Neural cell (in vitro differentiated cells): ENCODE data around the gene SDK1. TPM values are rescaled to one million over a fixed set of nuclear protein-coding genes. Genes with fewer than 3 reads are reported as not detected.

Source experiments
- H2AFZ ChIP-seq: fragments of 200-600, 300-800 bp; sonication (generic), shearing (Covaris generic); 2 replicates; pipeline ENCODE4 v1.6.0; 2014; ENCODE audit warnings: low read depth, mild to moderate bottlenecking, antibody characterized with exemption, low read length, moderate library complexity
- H3F3A ChIP-seq: fragments of 200-600 bp; shearing (Covaris generic); 2 replicates; pipeline ENCODE4 v1.6.1; 2016; ENCODE audit warnings: mild to moderate bottlenecking, moderate library complexity, mixed read lengths, antibody characterized with exemption, low read length; ENCODE audit not compliant: insufficient read depth, poor library complexity, severe bottlenecking
- H3K27ac ChIP-seq: fragments of 200-600, 300-800 bp; sonication (generic), shearing (Covaris generic); 2 replicates; pipeline ENCODE4 v1.5.1; 2014; ENCODE audit warnings: mild to moderate bottlenecking, low read length, moderate library complexity
- H3K27me3 ChIP-seq: fragments of 300-800, 200-600 bp; sonication (generic), shearing (Covaris generic); 2 replicates; pipeline ENCODE4 v1.6.0; 2014; ENCODE audit warnings: mild to moderate bottlenecking, low read depth, low read length, moderate library complexity; ENCODE audit not compliant: insufficient read depth
- H3K36me3 ChIP-seq: fragments of 300-800, 200-600 bp; sonication (generic), shearing (Covaris generic); 2 replicates; pipeline ENCODE4 v1.5.1; 2014; ENCODE audit warnings: mild to moderate bottlenecking, antibody characterized with exemption, low read length, moderate library complexity; ENCODE audit not compliant: insufficient read depth
- H3K4me2 ChIP-seq: fragments of 300-800, 200-600 bp; sonication (generic), shearing (Covaris generic); 2 replicates; pipeline ENCODE4 v1.6.0; 2014; ENCODE audit warnings: mild to moderate bottlenecking, low read length
- H3K4me3 ChIP-seq: fragments of 300-800, 200-600 bp; sonication (generic), shearing (Covaris generic); 2 replicates; pipeline ENCODE4 v1.5.1; 2014; ENCODE audit warnings: mild to moderate bottlenecking, low read length, moderate library complexity
- H3K79me2 ChIP-seq: fragments of 200-600 bp; shearing (Covaris generic); replicated peaks from 2 replicates; pipeline ENCODE4 v1.6.0; 2014; ENCODE audit warnings: mild to moderate bottlenecking, low read length, moderate library complexity; ENCODE audit not compliant: insufficient read depth
- H3K9ac ChIP-seq: fragments of 300-800, 200-600 bp; sonication (generic), shearing (Covaris generic); 2 replicates; pipeline ENCODE4 v1.6.1; 2016; ENCODE audit warnings: mild to moderate bottlenecking, low read length, mixed read lengths
- H3K9me2 ChIP-seq: fragments of 200-600 bp; shearing (Covaris generic); 2 replicates; pipeline ENCODE4 v1.6.1; 2016; ENCODE audit warnings: mild to moderate bottlenecking, low read length, mixed read lengths; ENCODE audit not compliant: insufficient read depth
- H3K9me3 ChIP-seq: fragments of 200-600, 300-800 bp; sonication (generic), shearing (Covaris generic); 2 replicates; pipeline ENCODE4 v1.6.1; 2016; ENCODE audit warnings: mild to moderate bottlenecking, mixed run types, low read length, moderate library complexity, mixed read lengths
- H4K20me1 ChIP-seq: fragments of 200-600 bp; shearing (Covaris generic); 2 replicates; pipeline ENCODE4 v1.6.1; 2016; ENCODE audit warnings: mild to moderate bottlenecking, mixed run types; ENCODE audit not compliant: insufficient read depth
- EP300 ChIP-seq: fragments of 450-650 bp; conservative IDR thresholded peaks from 2 replicates; pipeline ENCODE4 v1.6.1; 2014; ENCODE audit warnings: antibody characterized with exemption, mild to moderate bottlenecking, moderate library complexity; ENCODE audit not compliant: poor library complexity, severe bottlenecking
- EZH2 ChIP-seq: fragments of 200-600, 300-800 bp; shearing (Covaris generic), sonication (generic); IDR thresholded peaks from 2 replicates; pipeline ENCODE4 v1.6.1; 2014; ENCODE audit warnings: antibody characterized with exemption, low read length, borderline replicate concordance, mild to moderate bottlenecking; ENCODE audit not compliant: insufficient read depth, poor library complexity, severe bottlenecking
- MXI1 ChIP-seq: fragments of 450-650 bp; conservative IDR thresholded peaks from 2 replicates; pipeline ENCODE4 v1.6.1; 2014; ENCODE audit warnings: antibody characterized with exemption, mild to moderate bottlenecking; ENCODE audit not compliant: poor library complexity, severe bottlenecking
- POLR2AphosphoS5 ChIP-seq: IDR thresholded peaks from 2 replicates; pipeline ENCODE4 v1.6.1; 2012
- RAD21 ChIP-seq: fragments of 450-650 bp; conservative IDR thresholded peaks from 2 replicates; pipeline ENCODE4 v1.6.1; 2014; ENCODE audit warnings: antibody characterized with exemption, mild to moderate bottlenecking, moderate library complexity
- SMC3 ChIP-seq: fragments of 450-650 bp; conservative IDR thresholded peaks from 2 replicates; pipeline ENCODE4 v1.6.1; 2014; ENCODE audit warnings: antibody characterized with exemption, mild to moderate bottlenecking, moderate library complexity; ENCODE audit not compliant: poor library complexity
- TAF1 ChIP-seq: IDR thresholded peaks from 2 replicates; pipeline ENCODE4 v1.6.1; 2012; ENCODE audit warnings: low read depth
- polyA plus RNA-seq: library from polyadenylated mRNA; depleted of rRNA; stranded (reverse); fragments of >200 nt; gene quantifications from 2 replicates; pipeline ENCODE4 v1.2.3, GENCODE V29; 2014
- TF ChIP-seq, protein P1 (sequence below): fragments of 450-650 bp; IDR thresholded peaks from 2 replicates; pipeline ENCODE4 v1.5.1; 2014; ENCODE audit warnings: antibody characterized with exemption, mild to moderate bottlenecking, moderate library complexity; ENCODE audit not compliant: poor library complexity, severe bottlenecking
- TF ChIP-seq, protein P2 (sequence below): IDR thresholded peaks from 2 replicates; pipeline ENCODE4 v1.6.1; 2012; ENCODE audit warnings: borderline replicate concordance

Gene SDK1
- polyA plus RNA-seq, 1 donor from 2014 or later, result 2.7 TPM

DNA sequence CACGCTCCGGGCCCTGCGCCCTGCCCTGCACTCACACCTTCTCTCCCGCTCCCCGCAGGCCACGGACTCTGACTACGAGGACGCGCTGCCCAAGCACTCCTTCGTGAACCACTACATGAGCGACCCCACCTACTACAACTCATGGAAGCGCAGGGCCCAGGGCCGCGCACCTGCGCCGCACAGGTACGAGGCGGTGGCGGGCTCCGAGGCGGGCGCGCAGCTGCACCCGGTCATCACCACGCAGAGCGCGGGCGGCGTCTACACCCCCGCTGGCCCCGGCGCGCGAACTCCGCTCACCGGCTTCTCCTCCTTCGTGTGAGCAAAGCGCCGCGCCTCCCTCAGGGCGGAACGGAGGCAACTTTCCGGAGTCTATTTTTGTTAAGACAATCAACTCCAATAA lies 964.0 kb downstream of the SDK1 start:
- no peak overlapping the region for H3K4me3 ChIP-seq
- H3K9me2 ChIP-seq, result no peaks in the 10 kb centered on the region
- H3K27ac ChIP-seq, result no peak overlapping the region
- no peaks in the 10 kb centered on the region for H3K27me3 ChIP-seq
- TF ChIP-seq, protein P1, sequence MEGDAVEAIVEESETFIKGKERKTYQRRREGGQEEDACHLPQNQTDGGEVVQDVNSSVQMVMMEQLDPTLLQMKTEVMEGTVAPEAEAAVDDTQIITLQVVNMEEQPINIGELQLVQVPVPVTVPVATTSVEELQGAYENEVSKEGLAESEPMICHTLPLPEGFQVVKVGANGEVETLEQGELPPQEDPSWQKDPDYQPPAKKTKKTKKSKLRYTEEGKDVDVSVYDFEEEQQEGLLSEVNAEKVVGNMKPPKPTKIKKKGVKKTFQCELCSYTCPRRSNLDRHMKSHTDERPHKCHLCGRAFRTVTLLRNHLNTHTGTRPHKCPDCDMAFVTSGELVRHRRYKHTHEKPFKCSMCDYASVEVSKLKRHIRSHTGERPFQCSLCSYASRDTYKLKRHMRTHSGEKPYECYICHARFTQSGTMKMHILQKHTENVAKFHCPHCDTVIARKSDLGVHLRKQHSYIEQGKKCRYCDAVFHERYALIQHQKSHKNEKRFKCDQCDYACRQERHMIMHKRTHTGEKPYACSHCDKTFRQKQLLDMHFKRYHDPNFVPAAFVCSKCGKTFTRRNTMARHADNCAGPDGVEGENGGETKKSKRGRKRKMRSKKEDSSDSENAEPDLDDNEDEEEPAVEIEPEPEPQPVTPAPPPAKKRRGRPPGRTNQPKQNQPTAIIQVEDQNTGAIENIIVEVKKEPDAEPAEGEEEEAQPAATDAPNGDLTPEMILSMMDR, result no peak
- TF ChIP-seq EZH2 (no peak), EP300 (no peak), SMC3 (no peak), MXI1 (no peak), POLR2AphosphoS5 (no peak), TAF1 (no peak), RAD21 (no peak)
- TF ChIP-seq, protein P2, sequence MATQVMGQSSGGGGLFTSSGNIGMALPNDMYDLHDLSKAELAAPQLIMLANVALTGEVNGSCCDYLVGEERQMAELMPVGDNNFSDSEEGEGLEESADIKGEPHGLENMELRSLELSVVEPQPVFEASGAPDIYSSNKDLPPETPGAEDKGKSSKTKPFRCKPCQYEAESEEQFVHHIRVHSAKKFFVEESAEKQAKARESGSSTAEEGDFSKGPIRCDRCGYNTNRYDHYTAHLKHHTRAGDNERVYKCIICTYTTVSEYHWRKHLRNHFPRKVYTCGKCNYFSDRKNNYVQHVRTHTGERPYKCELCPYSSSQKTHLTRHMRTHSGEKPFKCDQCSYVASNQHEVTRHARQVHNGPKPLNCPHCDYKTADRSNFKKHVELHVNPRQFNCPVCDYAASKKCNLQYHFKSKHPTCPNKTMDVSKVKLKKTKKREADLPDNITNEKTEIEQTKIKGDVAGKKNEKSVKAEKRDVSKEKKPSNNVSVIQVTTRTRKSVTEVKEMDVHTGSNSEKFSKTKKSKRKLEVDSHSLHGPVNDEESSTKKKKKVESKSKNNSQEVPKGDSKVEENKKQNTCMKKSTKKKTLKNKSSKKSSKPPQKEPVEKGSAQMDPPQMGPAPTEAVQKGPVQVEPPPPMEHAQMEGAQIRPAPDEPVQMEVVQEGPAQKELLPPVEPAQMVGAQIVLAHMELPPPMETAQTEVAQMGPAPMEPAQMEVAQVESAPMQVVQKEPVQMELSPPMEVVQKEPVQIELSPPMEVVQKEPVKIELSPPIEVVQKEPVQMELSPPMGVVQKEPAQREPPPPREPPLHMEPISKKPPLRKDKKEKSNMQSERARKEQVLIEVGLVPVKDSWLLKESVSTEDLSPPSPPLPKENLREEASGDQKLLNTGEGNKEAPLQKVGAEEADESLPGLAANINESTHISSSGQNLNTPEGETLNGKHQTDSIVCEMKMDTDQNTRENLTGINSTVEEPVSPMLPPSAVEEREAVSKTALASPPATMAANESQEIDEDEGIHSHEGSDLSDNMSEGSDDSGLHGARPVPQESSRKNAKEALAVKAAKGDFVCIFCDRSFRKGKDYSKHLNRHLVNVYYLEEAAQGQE, result no peak
- H4K20me1 ChIP-seq, result no peaks in the 10 kb centered on the region
- H2AFZ ChIP-seq, result no peak overlapping the region
- H3K9me3 ChIP-seq, result no peaks in the 10 kb centered on the region
- H3F3A ChIP-seq, result no peaks in the 10 kb centered on the region
- no peak overlapping the region for H3K4me2 ChIP-seq
- H3K36me3 ChIP-seq, result no peaks in the 10 kb centered on the region
- H3K79me2 ChIP-seq, result no peaks in the 10 kb centered on the region
- H3K9ac ChIP-seq, result no peak overlapping the region

DNA sequence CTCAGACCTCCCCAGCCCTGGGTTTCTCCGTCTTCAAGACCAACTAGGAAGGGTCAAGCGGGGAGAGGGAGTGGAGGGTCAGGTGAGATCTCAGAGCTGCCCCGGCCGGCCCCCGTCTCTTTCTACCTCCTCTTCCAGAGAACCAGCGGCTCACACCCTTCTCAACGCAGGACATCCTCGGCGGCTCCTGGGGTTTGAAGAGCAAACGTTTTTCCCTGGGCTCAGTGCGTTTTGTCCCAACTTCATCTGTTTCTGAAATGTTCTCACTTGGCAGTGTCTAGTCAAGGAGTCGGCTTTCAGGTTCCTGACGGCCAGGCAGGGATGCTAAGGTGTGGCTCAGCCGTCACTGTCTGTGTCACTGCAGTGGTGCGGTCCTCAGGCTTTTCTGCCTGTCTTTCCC lies 964.6 kb downstream of the SDK1 start:
- Histone ChIP-seq H3K36me3 (no peaks in the 10 kb centered on the region), H3K9ac (no peak overlapping the region), H3K4me2 (no peak overlapping the region), H3K79me2 (no peaks in the 10 kb centered on the region), H3K9me2 (no peaks in the 10 kb centered on the region), H3K27me3 (no peaks in the 10 kb centered on the region), H3F3A (no peaks in the 10 kb centered on the region), H3K4me3 (no peak overlapping the region), H2AFZ (no peak overlapping the region), H3K9me3 (no peaks in the 10 kb centered on the region), H3K27ac (no peak overlapping the region), H4K20me1 (no peaks in the 10 kb centered on the region)
- no peak for TF ChIP-seq POLR2AphosphoS5
- TF ChIP-seq EP300, result no peak
- TF ChIP-seq TAF1, result no peak
- TF ChIP-seq, protein P2, result no peak
- TF ChIP-seq SMC3, result no peak
- no peak for TF ChIP-seq MXI1
- TF ChIP-seq, protein P1, result no peak
- TF ChIP-seq EZH2, result no peak
- TF ChIP-seq RAD21, result no peak
